ENCODE measurements around the gene SLCO2B1. TPM values are rescaled to one million over a fixed set of nuclear protein-coding genes. Genes with fewer than 3 reads are reported as not detected.

The SLCO2B1 gene
- total RNA-seq, 1 donor from 2014 or later, result 7.8 TPM

DNA sequence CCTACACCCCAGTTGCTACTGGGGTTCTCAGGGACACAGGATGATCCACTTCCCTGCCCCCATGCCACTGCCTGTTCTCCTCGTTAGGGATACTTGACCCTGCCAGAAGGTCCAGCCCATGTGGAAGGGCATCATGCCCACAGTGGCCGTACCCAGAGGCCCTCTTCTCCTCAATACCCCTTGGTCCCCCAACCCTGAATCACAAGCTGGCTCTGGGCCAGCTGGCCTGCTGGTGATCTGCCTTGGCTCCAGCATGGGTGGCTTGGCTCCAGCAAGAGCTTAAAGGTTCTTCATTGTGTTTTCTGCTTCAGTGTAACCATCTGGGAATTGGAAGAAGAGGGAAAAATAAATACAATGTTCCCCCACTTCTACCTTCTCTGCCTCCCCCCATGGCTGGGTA lies 78.6 kb downstream of the SLCO2B1 start:
- no peak for DNase-seq

DNA sequence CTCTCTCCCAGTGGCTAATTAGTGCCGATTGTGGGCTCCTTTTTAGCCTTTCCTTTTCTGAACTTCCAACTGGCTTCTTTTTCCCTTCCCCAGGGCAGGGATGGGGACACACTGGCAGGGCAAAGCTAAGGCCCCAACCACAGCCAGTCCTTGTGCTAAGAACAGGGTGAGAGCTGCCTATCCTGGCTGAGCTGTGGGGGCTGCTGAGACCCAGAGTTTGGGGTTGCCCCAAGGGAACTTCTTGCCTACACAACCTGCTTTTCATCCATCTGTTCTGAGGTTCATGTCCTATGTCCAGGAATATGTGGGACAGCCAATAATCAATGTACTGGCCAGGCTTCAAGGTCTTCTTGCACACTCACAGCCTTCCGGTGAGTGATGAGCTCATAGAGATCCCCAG lies 79.7 kb downstream of the SLCO2B1 start:
- no peak for DNase-seq

DNA sequence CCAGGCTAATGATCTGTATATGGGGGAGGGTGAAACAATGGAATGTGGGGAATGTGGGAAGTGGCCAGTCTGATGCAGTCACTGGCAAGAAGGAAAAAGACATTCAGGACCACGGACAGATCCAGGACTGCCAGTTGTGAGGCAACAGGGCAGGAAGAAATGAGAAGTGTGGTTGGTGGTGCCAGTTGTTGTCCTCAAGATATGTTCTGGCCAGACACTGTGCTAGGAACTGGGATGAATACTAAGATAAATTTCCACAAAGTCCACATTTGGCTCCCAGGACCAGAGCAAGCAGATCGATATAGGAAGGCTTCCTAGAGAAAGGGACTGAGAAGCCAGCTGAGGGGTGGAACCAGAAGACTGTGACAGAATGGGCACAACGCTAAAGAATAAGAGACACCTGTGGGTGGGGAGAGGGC lies 82.9 kb downstream of the SLCO2B1 start:
- peak; percentile 78 for DNase-seq

DNA sequence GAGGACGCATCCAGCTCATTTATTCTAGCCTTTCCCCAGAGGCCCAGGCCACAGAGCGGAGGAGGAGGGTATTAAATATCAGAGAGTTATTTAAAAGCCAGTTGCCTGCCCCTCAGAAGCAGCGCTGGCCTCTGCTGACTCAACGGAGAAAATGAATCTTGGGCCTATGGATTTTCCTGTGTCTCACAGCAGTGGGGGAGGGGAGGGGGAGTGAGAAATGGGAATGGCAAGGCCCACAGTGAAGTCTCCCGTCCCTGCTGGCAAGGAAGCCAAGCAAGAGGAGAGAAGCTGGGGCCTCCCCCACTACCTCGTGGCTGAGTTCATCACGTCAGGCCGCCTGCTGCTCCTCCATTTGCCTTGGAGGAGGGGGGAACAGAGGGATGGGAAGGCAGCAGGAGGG lies 85.2 kb downstream of the SLCO2B1 start:
- DNase-seq, result no peak

DNA sequence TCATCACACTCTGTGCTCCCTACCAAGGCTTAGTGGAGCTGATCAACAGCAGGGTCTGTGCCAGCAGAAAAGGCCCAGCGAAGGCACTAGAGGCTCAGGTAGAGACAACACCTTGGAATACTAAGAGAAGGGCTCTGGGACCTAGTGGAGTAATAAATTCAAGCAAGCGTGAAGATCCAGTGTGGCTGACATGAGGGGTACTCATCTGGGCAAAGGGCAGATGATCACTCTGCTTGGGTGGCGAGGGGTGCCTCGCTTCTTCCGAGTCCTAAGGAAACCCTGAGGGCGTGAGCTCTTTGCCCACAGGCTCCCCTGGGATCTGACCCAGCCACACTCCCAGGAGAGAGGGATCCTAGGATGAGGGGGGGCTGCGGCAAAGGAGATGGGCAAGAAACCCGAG lies 86.1 kb downstream of the SLCO2B1 start:
- DNase-seq, result no peak

DNA sequence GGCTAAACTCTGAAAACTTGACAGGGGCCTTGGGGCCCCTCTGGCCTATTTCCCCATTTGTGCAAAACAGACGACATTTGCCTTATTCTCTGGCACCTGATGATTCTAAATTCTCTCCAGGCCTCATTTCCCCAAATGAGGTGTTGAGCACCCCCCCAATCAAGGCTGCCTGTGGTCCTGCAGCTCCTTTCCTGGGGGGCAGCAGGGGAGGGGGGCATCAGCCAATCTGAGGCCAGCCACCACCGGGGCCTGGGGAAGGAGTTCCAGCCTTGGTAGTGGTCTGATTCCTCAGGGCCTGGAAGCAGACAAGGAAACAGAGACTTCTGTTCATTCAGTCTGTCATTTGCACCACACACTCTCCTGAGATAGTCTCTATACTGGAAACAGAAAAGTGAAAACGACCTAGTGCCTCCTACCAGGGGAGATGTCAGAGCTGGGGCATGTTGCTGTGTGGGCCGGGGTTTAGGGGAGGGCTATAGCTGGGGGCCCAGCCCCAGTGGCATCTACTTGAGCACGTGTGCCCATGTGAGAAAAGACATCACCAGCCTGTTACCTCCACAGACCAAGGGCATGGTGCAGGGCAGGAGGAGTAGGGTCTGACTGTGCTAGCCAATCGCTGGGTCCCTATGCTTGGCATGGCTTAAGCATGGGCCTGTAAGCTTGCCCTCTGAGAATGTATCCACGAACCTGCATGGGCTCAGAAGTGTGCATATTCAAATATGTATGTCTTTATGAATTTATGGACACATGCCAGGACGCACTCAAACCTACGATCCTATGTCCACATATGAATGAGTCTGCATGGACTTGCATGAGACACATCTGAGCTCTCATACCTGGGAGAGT lies 87.9 kb downstream of the SLCO2B1 start:
- no peak for DNase-seq

DNA sequence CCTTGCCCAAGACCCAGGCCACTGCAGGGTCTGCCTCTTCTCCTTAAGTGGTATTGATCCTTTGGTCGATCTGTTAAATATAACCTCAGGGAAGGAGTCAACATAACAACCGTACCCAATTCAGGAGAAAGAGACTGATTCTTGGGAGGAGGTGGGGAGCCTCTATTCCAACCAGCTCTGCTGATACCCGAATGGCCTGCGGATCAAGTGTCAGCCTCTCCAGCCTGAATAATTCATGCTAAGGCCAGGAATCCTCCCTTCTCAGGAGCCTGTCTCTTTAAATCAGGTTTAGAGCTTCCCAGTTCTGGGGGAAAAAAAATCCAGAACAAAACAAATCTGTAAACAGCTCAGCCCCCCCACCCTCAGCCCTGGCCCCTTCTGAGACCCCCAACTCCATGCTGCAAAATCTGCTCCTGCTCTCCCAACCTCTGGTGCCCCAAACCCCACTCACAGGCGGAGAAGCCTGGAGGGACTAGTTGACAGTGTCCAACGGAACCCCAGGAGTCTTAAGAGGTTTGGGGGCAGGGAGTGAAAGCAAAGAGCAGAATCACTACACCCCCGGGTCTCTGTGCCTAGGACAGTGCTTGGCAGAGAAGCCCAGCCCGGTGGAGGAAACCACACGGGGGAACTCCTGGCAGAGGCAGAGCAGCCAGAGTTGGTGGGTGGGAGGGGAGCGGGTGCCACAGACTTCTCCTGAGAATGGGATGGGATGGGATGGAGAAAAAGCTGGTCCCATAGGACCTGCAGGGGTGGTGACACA lies 88.8 kb downstream of the SLCO2B1 start:
- no peak for DNase-seq

DNA sequence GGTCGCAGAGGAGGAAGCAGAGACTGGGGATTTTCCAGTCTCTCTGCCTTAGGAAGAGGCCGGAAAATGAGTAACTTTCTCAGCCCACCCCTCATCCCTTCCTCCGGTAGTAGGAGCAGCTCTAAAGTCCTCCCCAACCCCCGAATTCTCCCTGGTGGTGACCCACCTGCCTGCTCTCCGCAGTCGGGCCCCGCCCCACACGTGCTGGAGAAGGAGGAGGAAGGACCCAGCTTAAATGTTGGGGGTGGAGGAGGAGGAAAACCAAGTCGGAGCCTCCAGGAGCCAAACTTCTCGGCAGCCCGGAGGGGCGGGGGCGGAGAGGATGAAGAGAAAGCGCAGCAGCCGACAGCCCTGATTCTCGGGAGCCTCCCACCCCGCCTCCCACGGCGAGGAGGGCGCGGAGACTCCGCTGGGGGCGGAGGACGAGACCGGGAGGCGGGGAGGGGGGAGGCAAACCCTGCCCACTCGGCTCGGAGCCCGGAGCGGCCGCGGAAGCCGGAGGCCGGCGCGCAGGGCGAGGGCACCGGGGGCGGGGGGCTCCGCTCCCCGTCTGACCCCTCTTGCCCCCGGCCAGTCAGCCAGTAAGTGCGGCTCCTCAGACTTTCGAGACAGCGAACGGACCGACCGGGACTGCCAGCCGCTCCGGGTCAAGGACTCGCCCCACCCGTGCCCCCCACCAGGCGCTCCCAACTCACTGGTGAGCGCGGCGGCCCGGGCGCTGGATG lies 89.6 kb downstream of the SLCO2B1 start, which contains the start of gene TPBGL:
TPBGL (plus strand) TSS at position 464 of the 725 bp plus-strand sequence. CDS start 276 bp downstream, outside the sequence.
- no peak for DNase-seq

DNA sequence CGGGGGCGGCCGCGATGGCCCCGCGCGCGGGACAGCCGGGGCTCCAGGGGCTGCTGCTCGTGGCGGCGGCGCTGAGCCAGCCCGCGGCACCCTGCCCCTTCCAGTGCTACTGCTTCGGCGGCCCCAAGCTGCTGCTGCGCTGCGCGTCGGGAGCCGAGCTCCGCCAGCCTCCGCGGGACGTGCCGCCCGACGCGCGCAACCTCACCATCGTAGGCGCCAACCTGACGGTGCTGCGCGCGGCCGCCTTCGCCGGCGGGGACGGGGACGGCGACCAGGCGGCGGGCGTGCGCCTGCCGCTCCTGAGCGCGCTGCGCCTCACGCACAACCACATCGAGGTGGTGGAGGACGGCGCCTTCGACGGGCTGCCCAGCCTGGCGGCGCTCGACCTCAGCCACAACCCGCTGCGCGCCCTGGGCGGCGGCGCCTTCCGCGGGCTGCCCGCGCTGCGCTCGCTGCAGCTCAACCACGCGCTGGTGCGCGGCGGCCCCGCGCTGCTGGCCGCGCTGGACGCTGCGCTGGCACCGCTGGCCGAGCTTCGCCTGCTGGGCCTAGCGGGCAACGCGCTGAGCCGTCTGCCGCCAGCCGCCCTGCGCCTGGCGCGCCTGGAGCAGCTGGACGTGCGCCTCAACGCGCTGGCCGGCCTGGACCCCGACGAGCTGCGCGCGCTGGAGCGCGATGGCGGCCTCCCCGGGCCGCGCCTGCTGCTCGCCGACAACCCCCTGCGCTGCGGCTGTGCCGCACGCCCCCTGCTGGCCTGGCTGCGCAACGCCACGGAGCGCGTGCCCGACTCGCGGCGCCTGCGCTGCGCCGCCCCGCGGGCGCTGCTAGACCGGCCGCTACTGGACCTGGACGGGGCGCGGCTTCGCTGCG lies 90.4 kb downstream of the SLCO2B1 start:
- DNase-seq, result peak; percentile 90

DNA sequence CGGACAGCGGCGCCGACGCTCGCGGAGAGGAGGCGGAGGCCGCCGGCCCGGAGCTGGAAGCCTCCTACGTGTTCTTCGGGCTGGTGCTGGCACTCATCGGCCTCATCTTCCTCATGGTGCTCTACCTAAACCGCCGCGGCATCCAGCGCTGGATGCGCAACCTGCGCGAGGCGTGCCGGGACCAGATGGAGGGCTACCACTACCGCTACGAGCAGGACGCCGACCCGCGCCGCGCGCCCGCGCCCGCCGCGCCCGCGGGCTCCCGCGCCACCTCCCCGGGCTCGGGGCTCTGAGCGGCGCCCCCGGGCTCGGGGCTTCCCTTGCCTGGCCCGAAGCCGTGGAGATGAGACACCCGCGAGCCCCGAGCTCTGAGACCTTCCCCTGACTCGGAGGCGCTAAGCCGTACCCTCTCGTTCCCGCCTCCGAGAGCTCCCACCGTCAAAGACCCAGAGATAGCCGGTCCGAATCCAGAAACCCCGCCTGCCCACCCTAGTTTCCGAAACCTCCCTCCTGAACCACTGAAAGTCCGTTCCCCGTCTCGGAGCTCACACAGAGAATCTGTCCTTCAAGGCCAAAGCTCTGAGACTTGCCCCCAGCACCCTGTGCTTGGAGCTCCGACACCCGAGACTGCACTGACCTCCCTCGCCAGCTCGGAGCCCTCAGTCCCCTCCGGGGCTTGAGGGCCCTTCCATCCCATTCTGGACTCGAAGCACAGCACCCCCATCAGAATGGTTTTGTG lies 91.2 kb downstream of the SLCO2B1 start:
- DNase-seq, result no peak

DNA sequence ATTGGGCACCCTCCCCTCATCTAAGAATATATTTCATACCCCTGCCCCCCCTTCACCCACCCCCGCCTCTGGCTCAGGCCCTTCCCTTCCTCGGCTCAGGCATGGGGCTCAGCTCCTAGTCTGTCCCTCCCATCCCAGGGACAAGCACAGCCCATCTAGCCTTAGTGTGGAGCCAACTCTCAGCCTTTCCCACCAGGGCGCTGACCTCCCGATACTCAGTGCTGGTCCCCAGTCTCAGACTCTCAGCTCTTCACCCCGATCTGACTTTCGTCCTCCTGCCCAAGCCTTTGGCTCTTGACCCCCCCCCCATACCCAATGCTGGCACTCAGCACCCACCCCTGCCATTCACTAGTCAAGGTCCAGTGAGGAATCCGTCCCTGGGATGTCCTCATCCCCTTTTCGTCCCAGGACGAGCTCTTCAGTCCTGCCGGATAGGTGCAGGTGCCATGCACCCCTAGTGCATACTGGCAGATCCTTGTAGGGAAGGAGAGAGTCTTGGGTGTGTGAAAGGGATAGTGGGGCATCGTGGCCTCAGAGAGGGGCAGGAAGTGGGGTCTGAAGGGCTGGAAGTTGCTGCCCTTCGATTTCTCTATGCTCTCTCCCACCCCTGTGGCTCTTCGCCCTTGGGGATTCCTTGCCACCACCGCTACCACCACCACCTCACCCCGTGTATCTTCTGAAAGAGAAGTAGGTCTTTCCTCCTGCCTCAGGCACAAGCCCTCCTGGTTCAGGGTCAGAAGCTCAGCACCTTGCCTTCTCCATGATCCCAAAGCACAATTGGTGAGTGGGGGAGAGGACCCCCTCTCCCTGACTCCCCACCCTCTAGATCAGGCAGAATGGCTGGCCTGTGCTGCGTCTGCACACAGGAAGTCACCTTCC lies 92.1 kb downstream of the SLCO2B1 start:
- DNase-seq, result no peak

DNA sequence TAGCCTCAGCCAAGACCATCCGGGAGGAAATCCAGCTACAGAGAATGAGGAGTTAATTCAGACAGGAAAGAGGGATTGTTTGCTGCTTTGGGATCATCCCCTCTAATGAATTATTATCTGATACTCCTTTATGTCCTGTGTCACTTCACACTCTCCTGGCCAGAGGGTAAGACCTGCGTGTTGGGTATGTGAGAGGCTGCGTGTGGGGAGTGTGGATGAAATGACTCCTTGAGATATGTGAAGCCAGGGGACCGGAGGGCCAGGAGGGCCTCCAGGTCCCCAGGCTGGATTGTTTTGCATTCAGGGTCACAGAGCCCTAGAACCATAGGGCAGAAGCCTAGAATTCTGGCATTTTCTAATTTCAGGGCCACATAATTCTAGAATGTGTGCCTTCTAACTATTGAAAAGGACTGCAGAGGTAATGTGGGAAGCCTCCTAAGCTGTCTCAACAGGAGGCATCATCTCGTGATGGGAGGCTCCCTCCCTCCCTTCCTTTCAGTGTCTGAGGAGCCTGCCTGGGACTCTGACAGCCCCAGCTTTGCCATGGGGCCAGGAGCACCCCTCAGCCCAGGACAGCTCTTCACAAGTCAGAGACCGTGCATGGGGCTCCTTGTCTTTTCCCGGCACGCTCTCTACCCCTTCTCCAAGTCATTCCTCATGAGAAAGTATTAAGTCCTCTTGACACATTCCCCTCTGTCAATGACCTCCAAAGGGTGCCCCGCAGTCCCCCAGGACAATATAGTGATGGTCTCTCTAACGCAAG lies 93.3 kb downstream of the SLCO2B1 start:
- no peak for DNase-seq

DNA sequence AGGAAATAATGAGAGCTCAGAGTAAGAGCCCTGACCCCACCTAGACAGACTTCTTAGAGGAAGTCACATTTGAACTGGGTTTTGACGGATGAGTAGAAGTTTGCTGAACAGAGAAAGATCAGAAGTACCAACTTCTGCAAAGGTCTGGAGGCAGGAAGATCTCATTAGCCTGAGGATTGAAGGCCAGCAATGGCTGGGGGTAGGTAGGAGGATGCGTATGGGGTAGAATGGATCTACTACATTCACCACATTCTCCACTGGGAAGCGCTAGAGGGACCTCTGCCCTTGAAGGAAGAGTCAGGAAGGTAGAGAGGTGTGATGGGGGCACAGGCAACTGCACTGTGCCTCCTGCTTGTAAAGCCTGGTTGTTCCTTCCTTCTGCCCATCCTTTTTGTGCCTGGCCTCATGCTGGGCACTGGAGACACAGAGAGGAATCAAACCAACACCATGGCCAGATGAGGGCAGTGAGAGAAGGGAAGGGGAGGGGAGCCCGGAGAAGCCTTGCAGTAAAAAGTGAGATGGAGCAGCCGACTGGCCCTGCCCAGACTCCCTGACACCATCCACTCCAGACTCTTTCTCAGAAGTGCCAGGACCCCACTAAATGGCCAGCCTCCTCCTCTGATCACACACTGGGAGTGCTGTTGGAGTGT lies 94.6 kb downstream of the SLCO2B1 start:
- DNase-seq, result no peak

DNA sequence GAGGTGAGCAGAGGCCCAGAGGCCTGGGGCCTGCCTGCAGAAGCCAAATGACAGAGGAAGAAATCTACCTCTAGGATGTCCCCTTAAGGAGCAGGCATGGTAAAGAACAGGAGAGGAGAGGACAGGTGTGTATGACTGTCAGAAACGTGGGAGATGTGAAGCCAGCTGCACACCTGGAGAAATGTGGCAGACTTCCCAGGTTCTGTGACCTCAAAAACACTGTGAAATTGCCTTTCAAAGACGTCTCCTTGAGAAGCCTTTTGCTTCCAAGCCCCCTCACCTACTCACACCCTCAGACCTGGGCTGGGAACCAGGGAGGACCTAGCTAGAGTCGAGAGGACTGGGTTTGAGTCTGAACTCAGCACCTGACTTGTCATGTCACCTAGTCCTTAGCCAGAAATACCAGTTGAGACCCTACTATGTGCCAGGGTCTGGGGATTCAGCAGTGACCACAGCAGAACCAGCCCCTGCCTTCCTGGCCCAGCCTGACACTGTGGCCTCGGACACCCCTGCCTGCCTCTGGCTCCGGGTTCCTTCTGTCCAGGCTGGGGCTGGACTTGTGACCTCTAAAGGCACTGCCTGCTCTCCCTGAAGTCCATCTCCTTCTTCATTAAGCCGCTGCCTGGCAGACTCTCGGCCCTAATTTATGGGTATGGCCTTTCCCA lies 95.2 kb downstream of the SLCO2B1 start:
- DNase-seq, result no peak

DNA sequence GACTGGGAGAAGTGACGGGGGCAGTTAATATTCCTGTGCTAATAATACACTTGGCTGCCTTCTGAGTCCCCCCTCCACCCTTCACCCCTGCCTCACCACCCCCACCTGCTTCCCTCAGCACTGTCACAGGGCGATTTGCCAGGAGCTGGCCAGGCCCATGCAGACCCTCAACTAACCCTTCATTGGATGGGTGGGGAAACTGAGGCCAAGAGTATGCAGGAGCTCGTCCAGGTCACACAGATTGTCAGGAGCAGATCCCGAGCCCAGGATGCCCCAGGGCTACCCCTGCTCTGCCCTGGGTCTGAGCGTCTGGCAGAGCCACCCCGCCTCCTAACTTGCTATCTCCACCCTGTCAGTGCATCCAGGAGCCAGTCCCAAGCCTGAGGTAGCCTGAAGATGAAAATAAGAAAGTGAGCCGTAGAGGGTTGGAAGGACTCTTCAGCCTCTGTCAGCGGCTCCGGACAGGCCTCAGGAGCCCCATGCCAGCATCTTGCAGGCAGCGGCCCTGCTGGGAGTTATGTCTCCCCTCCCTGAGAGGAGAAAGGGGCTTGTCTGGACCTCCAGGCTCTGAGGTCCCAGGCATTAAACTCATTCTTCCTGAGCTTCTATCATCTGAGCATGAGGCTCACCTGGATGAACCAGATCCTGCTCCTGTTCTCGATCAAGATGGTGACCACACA lies 95.9 kb downstream of the SLCO2B1 start:
- no peak for DNase-seq

DNA sequence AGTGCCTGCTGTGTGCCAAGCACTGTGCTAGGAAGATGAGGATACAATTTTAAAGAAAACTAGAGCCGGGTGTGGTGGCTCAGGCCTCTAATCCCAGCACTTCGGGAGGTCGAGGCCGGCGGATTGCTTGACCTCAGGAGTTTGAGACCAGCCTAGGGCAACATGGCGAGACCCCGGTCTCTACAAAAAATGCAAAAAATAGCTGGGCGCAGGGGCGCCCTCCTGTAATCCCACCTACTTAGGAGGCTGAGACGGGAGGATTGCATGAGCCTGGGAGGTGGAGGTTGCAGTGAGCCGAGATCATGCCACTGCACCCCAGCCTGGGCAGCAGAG lies 98.0 kb downstream of the SLCO2B1 start:
- DNase-seq, result no peak

DNA sequence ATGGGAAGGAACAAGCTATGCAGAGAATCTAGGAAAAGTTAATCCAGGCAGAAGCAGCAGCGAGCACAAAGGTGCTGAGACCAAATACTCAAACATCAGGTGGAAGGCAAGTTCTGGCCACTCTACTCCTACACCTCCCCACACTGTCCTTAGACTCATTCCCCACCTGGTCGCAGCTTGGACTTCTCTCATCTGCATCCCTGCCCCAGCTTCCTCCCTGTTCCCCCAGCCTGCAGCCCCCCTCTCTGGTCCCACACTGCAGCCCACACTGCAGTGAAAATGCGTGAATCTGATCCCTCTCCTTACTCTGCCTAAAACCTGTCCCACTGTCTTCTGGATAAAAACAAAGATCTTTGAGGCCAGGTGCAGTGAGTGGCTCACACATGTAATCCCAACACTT lies 98.8 kb downstream of the SLCO2B1 start:
- DNase-seq, result no peak

DNA sequence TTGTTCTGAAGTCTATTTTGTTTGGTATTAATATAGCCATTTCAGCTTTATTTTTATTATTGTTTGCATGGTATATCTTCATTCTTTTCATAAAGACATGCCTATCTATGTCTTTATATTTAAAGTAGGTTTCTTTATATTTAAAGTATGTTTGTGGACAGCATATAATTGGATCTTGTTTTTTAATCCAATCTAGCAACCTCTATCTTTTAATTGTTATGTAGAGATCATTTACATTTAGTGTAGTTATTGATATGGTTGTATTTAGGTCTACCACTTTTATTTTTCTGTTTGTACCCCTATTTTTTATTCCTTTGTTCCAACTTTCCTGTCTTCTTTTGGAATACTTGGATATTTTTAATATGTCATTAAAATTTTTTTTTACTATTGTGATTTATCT lies 103.4 kb downstream of the SLCO2B1 start:
- no peak for DNase-seq
